GM18870 (cell line): ENCODE data around the gene C1orf105.
A peak's percentile ranks its signal among the peaks of the same experiment; 100 is the strongest.
"Not testable (repeated sequence)": the region's sequence is repeated elsewhere in the genome, so short reads cannot be mapped to it uniquely, and the experiment has no call there.

Experiments used
- ATAC-seq: cut with Tn5 transposase; IDR thresholded peaks from one replicate; pipeline ENCODE4 v1.9.1; 2021; ENCODE audit warnings: moderate library complexity; ENCODE audit not compliant: unreplicated experiment

Gene C1orf105

DNA sequence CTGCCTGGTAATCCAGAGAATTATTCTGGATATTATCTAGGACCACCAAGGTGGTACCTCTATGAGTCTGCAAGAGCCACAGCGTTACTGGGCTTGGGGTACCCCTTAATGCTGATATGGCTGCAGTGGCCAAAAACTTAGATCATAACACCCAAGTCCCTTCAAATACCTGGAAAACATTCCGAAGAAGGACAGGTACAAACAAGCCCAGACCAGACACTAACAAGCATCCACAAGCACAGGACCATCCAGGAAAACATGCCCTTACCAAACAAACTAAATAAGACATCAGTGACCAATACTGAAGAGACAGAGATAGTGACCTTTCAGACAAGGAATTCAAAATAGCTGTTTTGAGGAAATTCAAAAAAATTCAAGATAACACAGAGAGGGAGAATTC, 2.9 kb downstream of the C1orf105 start:
- no peak for ATAC-seq

DNA sequence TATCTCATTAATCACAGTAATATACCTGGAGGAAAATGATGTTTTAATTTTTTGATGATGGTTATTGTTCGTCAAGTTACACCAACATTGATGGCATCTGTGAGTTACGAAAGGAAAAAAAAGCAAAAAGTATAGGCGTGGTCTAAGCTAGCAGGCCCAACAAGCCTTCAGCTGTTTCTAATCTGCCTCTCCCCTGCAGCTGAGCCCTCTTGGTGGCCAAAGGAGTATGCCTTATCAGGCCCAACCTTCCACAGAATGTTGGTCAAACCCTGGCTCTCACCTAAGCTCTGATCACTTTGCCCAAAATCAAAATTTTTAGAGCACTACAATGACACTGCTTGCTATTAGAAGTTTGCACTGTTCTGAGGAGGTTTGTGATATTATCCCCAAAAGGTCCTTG, 4.9 kb downstream of the C1orf105 start:
- no peak for ATAC-seq

DNA sequence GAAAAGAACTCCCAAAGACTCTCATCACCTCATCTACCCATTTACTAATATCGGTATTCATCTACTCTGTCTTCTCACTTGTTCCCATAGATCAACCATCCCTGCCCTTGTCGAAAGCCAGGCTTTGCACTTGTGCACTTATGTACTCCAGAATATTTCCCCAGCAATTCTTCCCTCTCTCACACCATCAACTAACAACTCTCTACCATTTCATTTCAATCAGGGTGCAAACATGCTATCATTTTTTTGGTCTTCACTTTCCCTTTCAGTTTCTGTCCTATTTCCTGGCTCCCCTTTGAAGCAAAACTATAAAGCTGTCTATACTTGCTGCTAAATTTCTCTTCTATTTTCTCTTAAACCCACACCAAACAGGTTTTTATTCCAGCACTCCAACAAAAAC, 6.7 kb downstream of the C1orf105 start:
- ATAC-seq = no peak

DNA sequence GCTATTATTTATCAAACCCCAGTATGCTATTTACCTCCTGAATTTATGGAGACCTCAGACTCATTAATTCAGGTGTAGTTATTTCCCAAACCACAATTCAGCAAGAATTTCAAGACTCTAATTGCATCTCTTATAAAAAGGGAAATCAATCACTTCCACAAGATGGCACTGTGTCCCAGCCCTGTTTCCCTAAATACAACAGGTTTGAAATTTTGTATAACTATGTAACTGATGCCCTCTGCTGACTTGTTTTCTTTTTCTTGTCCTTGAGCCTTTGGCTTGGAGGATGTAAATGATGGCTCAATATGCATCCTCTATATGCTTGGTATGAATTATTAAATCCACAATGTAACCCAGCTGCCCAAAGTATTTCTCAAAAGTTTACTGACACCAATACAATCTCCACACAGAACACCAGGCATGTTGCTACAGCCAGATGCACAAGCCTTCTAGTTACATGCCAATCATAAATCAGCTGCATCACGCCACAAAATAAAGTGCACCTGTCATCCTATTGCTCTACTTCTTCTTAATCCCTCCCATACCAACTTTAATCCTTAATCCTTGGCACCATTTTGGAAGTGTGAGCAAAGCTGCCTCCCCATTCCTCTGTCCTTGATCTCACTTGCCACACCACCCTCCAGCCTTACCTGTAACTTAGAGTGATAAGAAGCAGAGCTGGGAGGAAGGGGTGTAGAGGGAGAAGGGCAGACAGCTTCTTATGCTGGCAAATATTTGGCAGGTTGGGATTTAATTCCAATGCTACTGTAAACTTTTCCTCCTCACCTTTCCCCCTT, 9.0 kb downstream of the C1orf105 start:
- no peak for ATAC-seq

DNA sequence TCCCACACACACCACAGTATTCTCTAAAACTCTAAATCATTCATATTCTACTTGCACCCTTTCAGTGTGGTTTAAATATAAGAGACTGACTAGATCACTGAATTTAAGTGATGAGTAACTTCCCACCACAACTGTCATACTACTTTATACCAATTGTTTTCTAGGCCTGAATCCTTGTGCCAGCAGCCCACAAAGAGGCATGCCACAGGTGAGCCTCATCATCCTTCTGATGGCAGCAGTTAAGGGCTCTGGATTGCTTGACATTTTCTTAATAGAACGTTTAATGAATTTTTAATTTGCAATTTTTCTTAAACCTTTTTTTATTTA, 9.6 kb downstream of the C1orf105 start:
- ATAC-seq = no peak

DNA sequence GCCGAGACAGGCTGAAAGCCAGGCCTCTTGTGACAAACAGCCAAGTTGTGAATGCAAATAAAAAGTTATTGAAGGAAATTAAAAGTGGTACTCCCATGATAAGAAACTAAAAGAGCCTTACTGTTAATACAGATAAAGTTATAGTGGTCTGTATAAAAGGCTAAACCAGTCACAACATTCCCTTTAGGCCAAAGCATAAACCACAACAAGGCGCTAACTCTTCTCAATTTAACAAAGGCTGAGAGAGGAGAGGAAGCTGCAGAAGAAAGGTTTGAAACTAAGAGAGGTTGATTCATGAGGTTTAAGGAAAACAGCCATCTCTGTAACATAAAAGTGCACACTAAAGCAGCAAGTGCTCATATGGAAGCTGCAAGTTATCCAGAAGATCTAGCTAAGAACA, 10.7 kb downstream of the C1orf105 start:
- no peak for ATAC-seq

DNA sequence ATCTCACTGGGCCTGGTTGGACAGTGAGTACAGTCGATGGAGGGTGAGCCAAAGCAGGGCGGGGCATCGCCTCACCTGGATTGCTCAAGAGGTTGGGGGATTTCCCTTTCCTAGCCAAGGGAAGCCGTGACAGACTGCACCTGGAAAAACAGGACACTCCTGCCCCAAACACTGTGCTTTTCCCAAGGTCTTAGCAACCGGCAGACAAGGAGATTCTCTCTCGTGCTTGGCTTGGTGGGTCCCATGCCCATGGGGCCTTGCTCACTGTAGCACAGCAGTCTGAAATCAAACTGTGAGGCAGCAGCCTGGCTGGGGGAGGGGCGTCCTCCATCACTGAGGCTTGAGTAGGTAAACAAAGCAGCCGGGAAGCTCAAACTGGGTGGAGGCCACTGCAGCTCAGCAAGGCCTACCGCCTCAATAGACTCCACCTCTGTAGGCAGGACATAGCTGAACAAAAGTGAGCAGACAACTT, 11.3 kb downstream of the C1orf105 start:
- no peak for ATAC-seq

DNA sequence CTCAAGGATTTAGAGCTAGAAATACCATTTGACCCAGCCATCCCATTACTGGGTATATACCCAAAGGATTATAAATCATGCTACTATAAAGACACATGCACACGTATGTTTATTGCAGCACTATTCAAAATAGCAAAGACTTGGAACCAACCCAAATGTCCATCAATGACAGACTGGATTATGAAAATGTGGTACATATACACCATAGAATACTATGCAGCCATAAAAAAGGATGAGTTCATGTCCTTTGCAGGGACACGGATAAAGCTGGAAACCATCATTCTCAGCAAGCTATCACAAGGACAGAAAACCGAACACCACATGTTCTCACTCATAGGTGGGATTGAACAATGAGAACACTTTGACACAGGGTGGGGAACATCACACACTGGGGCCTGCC, 16.7 kb downstream of the C1orf105 start:
- not testable (repeated sequence) for ATAC-seq

DNA sequence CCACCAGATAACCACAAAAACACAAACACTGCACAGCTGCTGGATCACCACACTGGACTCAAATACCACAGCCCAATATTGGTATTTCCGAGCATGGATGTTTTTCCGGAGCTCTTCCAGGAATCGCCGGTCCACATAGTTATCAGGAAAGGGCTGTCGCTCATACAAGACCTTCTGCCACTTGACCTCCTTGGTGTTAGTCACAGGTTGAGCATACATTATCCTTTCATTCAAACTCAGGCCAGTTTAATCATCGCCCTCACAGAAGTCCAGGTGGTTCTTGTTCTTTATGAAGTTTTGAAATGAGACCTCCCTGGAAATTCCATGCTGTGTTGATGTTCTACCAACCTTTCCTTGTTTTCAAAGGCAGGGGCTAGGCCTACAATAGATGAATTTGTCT, 21.9 kb downstream of the C1orf105 start:
- no peak for ATAC-seq

DNA sequence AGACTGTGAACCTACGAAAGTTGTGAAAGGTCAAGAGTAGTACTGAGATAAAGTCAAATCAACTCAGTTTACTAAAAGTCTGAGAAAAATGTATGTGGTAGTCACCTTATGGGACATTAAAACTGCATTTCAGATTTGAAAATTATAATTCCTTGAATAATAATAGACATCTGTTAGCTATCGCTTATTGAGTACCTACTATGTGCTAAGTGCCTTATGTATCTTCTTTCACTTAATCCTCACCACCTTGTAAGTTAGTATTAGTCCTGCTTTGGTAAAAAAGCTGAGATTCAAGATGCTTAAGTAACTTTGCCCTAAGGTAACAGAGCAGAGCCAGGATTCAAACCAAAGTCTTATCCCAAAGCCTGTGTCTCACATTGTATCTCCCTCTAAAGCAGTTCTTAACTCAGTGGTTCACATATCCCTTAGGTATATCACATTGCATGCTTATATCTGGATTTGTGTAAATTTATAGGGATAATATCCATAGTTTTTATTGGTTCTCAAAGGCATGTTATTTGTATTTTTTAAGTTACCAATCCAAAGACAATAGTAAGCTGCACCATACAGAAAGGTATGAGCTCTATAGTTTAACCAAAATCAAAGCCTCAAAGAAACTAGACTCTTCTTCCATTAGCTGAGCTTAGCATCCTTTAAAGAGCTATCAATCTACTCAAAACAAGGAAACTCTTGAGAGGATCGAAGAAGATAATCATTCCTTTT, 22.5 kb downstream of the C1orf105 start:
- no peak for ATAC-seq

DNA sequence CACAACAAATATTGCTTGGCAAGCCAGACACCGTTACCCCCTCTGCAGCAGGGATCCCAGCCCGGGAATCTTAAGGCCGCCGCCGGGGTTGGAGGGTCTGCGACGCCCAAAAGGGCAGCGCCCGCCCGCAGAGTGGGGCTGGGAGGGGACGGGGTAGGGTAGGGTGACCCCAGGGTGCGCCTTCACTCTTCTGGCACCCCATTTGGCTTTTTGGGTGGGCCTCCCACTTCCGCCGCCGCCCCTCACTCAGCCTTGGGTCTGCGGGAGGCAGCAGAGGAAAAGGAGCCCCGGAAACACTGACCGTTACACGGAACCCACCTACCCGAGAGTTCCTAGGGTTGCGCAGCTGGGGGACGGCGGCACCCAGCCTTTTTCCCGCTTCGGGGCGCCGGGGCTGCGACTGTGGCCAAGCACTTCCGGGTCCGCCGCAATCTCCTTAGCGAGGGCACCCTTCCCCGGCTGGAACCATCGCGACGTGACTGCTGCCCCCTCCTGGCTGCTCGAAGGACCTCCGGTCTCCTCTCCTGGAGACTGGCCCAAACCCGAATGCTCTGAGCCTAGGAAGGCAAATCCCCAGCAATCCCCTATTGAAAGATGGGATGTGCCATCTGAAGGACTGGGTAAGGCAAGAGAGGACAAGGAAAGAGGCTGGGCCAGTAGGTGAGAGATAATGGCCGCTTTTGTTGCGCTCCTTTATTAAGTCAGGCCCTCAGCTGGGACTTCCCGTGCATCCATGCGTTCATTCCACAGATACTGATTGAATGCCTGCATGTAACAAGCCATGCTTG, 23.4 kb downstream of the C1orf105 start, which contains the start of gene PIGC:
PIGC (minus strand) TSS at position 404 of the 788 bp plus-strand sequence. CDS start 1,447 bp downstream, outside the sequence.
- peak; percentile 92 for ATAC-seq

DNA sequence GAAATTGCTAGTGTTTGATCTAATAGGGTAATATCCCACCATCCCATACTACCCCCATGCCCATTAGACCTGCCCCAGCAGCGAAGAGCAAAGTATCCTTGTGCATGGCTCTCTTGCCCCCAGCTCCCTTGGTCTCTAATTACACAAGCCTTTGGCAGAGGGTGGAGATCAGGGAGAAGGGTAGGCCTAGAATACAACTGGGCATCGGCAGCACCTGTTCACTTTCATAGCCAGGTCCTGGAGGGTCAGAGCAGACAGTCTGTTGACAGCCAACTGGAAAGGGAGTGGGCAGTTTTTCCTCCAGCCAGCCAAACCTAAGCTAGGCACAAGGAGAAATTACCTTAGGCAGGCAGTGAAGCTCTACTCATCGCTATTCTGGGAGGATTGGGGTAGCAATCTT, 26.1 kb downstream of the C1orf105 start:
- ATAC-seq = no peak

DNA sequence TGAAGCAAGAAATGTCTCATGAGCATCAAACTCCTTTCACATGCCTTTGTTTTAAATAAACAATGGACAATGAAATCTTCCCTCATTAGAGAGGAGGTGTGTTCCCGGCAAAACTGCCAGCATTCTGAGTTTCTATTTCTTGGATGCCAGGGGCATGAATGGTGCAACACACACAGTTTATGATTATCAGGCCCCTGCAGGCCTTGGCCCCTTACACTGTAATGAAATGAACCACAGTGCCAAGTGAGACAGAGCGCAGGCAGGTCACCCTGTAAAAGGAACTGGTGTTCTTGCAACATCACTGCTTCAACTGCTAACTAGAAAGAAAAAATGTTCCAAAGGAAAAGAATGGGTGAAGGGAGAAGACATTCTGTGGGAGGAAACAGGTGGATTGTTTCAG, 27.2 kb downstream of the C1orf105 start:
- no peak for ATAC-seq

DNA sequence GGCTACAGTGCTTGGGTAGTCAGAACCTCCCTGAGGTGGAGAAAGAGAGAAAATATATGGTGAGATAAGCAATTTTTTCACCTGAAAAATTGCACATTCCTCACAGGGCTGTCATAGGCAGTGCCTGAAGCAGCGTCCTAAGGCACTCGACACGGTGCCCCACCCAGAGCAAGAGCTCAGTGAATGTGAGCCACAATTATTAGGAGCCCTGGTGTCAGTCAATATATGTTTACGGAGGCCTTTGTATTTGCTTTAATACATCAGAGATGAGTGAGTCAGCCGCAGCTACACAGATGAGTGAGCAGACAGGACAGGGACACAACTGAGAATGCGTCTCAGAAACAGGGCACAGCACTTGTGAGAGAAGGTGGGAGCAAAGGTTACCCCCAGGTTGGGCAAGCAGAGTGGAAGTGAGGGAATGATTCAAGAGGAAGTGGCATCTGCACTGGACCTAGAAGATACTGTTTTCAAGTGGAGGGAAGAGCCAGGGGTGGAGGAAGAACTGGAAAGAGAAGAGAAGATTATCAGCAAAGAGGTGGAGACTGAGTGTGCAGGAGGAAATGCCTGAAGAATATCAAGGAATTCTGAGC, 28.6 kb downstream of the C1orf105 start:
- no peak for ATAC-seq

DNA sequence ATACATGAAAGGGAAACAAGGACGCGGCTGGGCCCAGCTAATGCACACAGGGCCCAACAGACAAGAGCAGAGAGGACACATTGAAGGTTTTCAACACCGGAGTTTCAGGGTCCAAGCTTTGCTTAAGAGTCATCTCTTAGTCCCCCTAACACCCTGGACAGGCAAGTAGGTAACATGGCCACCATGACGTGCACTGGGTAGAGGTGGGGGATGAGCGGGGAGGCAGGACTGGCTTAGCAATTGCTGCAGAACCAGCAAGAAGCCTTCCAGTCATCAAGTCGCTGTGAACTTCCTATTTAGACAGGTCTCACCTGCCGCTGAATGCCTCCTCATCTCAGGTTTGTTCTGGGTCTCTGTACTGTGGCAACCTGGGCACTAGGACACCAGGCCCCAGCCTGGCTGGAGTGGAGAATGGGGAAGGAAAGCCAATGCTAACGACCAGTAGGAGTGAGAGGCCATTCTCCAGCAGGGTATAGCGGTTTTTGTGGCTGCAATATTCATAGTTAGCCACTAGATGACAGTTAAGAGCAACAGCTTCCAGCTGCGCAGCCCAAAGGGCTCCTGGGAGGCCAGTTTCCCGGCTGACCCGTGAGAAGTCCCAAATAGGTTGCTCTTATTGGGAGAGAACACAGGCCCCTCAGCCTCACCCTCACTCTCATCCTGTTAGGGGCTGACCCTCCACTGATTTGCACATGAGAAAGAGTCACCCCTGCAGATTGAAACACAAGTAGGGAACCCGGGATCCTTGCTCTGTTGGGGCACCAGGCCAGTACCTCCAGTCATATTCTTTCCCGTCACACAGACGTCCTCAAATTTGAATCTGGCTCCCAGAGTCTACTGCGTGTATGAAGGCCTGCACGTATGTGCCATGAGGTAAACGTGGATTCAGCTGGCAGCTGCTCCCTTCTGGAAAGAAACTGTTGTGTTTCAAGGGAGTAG, 29.4 kb downstream of the C1orf105 start:
- no peak for ATAC-seq

DNA sequence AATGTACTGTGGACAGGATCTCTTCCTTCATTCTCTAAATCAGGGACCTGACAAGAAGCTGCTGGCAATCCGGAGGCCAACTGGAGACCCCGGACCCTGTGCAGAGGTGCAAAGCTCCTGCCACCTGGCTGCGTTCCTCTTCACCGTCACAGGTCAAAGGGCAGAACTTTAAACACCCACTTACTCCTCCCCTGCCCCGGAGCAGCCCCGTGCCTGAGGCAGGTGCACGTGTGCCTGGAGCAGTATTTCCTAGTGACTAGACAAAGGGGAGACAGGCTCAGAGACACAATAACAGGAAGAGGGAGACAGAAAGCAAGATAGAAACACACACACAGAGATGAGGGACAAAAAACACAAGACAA, 30.0 kb downstream of the C1orf105 start:
- no peak for ATAC-seq

DNA sequence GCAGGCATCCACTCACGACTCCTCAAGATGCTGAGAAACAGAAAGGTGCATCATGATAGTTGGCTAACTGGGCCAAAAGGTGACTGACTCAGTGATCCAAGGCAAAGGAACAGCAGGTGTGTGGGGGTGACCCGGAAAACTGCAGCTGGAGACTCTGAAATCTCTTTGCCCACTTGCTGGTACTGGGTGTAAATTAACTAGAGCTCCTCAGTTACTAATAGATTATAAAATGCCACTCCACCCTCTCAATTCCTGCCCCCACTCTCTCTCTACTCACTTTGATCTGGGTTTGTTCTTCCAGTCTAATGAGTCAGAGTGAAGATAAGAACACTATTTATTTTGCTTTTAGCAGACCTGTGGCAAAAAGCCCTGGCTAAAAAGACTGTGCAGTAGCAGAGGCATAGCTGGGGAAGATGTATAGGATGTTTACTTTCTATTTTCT, 30.5 kb downstream of the C1orf105 start:
- no peak for ATAC-seq

DNA sequence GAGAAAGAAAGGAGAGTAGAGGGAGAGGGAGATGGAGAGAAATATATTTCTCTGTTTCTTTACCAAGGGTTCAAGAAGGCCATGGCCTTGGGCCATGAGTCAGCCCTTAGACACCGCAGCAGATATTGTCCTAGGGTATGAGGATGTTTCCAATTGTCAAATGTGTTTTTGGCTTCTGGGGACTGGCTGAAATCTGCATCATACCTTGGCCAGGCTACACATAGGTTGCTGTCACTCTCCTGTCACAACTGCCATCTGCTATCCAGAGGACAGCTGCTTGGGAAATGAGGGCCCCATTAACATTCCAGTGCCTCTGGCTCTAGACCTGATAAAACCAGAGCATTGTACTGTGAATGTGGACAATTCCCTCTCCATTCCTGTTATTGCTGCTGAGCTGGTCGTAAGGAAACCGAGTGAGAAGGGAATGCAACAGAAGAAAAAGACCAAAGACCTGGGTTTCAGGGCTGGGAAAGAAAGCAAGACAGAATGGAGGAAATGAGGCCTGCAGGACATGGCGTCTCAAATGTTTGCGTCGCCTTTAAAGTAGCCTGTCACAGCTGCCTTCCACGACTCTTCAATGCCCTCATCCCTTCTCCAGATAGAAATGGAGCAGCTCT, 32.2 kb downstream of the C1orf105 start:
- no peak for ATAC-seq

DNA sequence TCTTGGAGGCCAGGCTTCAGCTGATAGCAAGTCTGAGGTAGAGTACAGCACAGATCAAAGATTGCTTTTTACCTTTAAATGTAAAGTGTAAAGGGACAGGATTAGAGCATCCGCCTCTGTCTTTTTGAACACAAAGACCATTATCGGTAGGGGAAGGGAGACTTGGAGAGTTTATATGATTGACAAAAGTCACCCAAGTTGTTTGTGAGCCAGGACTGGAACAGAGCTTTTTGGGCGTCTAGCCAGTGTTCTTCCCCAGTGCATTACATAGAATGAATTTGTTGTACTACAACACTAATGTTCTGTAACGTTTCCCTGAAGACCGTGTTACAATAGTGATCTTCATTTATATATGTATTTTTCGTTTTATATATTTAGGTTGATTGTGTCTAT, 32.7 kb downstream of the C1orf105 start:
- ATAC-seq = no peak

DNA sequence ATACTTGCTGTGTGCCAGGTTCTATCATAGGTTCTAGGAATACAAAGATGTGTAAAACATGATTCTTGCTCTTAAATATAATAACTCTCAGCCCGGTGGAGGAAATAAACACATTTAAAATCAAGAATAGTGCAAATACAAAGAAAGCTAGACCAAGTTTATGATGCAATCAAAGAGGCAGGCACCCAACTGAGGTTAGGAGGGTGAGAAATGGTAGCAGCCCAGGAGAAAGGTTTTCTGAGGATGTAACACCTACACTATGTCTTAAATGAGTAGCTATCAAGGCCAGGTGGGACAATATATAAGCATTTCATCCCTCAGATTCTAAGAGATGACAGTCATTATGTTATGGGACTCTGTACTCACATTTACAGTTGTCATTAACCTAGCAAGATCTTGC, 33.1 kb downstream of the C1orf105 start:
- no peak for ATAC-seq
